GM19397 (cell line): Measurements from ENCODE around the gene RASGRF1.
"Not testable (repeated sequence)": the region's sequence is repeated elsewhere in the genome, so short reads cannot be mapped to it uniquely, and the experiment has no call there.

Source experiments
- ATAC-seq: cut with Tn5 transposase; IDR thresholded peaks from one replicate; pipeline ENCODE4 v1.9.1; 2021; ENCODE audit warnings: mild to moderate bottlenecking, moderate library complexity; ENCODE audit not compliant: unreplicated experiment

The RASGRF1 gene

GRCh38 chr15:79041601-79042168 lies 48.9 kb downstream of the RASGRF1 start:
- no peak for ATAC-seq

- ATAC-seq: no peak
Measured at GRCh38 chr15:79037848-79038247, 52.7 kb downstream of the RASGRF1 start.

- ATAC-seq: no peak
Measured at GRCh38 chr15:79036323-79036722, 54.3 kb downstream of the RASGRF1 start.

GRCh38 chr15:79035814-79036213 lies 54.8 kb downstream of the RASGRF1 start:
- no peak for ATAC-seq

- ATAC-seq: no peak
Measured at GRCh38 chr15:79035111-79035601, 55.4 kb downstream of the RASGRF1 start.

- ATAC-seq: no peak
Measured at GRCh38 chr15:79034284-79034683, 56.3 kb downstream of the RASGRF1 start.

- no peak for ATAC-seq
Measured at GRCh38 chr15:79032656-79033055, 57.9 kb downstream of the RASGRF1 start.

- ATAC-seq: no peak
Measured at GRCh38 chr15:79031821-79032220, 58.8 kb downstream of the RASGRF1 start.

GRCh38 chr15:79031201-79031600 lies 59.4 kb downstream of the RASGRF1 start:
- no peak for ATAC-seq

- no peak for ATAC-seq
Measured at GRCh38 chr15:79030470-79030869, 60.1 kb downstream of the RASGRF1 start.

GRCh38 chr15:79028411-79028964 lies 62.1 kb downstream of the RASGRF1 start:
- no peak for ATAC-seq

- ATAC-seq: no peak
Measured at GRCh38 chr15:79027532-79028410, 62.8 kb downstream of the RASGRF1 start.

GRCh38 chr15:79025802-79026201 lies 64.8 kb downstream of the RASGRF1 start:
- no peak for ATAC-seq

- no peak for ATAC-seq
Measured at GRCh38 chr15:79025201-79025600, 65.4 kb downstream of the RASGRF1 start.

- not testable (repeated sequence) for ATAC-seq
Measured at GRCh38 chr15:79024493-79024892, 66.1 kb downstream of the RASGRF1 start.

GRCh38 chr15:79023918-79024317 lies 66.7 kb downstream of the RASGRF1 start:
- ATAC-seq: no peak

- ATAC-seq: no peak
Measured at GRCh38 chr15:79023546-79023890, 67.1 kb downstream of the RASGRF1 start.

- ATAC-seq: no peak
Measured at GRCh38 chr15:79018960-79019359, 71.6 kb downstream of the RASGRF1 start.

GRCh38 chr15:79017953-79018352 lies 72.6 kb downstream of the RASGRF1 start:
- no peak for ATAC-seq

- no peak for ATAC-seq
Measured at GRCh38 chr15:79016527-79017170, 73.9 kb downstream of the RASGRF1 start.

- ATAC-seq: peak; percentile 54
Measured at GRCh38 chr15:79015416-79015815, 75.2 kb downstream of the RASGRF1 start.

GRCh38 chr15:79010278-79010677 lies 80.3 kb downstream of the RASGRF1 start:
- no peak for ATAC-seq
